Renal cortical epithelial cell (primary cell): ENCODE measurements around the gene AKT3. TPM values are rescaled to one million over a fixed set of nuclear protein-coding genes. Genes with fewer than 3 reads are reported as not detected.
A peak's percentile ranks its signal among the peaks of the same experiment; 100 is the strongest.

ENCODE experiments used
- DNase-seq: peaks from one replicate; pipeline ENCODE4 v3.0.0-alpha.2; 2011; ENCODE audit warnings: low read depth
- total RNA-seq: library from RNA; depleted of rRNA; stranded (reverse); fragments of >200 nt; gene quantifications from 2 replicates; pipeline ENCODE4 v1.2.3, GENCODE V29; 2014

The AKT3 gene
- total RNA-seq, 1 donor from 2014 or later, result 53.2 TPM

DNA sequence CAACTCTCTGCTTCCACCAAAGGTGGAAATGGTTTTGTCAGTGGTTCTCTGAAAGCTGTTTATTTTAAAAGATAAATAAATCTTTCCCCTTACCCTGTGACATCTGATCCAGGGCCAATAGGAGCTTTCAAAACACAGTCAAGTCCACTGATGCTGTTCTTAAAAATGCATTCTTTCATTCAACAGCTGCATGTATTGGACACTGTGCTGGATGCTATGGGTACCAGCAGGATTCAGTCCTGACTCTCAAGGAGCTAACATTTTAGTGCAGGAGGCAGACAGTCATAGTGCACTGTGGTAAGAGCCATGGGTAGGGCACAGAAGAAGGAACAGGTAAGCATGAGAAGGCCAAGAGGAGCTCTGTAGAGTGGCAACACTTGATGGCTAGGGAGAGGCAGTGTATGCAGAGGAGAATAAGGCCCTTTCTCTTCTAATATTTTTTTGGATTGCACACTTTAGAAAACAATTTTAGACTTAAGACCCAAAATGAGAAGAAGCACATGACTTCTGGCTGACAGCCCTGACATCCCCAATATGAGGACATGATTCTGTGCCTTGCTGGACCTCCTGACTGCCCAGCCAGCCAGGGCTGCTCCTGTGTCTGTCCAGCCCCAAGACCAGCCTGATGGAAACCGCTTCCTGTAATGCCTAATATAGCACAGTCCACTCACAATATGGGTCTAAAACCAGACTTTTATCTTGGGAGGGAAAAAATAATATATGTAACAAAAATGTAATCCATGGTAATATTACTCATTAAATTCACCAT, 386.9 kb downstream of the AKT3 start:
- no peak for DNase-seq

DNA sequence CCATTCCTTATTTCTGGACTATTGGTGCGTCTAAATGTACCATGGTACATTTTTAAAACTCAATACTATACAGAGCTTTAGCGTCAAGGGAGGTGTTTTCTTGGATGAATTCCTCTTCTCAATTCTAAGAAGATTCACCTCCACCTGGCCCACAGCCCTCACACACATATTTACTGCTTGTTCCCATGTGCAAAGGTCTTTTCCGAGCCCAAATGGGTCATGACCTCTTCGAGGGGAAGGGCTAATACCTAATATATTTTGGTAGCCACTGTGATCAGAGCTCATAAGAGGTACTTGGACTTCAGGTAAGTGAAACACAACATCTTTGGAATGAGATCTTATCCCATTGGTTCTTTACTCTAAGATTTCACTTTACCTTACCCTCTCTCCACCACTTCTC, 388.3 kb downstream of the AKT3 start:
- DNase-seq, result no peak

DNA sequence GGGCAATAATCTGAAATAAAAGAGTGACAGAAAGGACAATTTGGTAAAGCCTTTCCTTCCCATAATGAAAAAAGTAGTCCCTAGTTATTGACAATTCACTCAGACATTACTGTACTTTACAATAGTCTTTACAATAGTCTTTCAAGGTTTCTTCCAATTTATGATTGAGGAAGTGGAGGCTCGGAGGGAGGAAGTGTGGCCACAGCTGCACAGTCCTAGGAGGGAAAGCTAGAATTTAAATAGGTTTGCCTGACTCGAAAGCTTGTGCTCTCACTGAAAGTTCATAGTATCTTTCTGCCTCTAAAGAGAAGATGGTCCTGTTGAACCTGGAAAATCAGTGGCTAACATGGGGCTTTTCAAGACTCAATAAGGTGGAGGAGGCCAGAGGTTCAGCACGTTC, 391.0 kb downstream of the AKT3 start:
- DNase-seq, result no peak

DNA sequence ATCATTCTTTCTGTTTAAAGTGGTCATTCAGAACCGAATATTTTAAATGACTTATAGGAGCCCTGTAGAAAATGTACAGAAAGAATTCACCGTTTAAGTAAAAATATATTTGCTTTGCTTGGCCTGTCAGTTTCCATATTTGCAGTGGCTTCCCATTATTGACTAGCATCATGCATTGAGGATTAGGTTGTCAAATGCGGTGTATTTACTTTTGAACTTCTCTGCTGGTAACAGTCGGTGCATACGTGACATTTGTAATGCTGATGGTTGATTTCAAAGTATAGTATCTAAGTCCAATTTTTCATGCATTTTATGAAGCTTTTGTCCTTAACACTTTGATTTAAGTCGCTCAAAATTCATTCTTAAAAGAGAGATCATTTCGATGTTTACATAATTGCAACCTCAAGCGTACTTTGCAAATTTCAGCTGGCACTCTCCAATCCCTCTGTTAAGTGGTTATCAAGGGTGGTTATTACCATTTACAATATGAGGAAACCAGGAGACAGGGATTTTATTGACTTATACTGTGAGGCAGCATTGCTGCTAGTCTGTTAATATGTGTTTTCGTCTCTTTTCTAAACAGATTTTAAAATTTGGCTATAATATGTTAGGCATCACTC, 392.6 kb downstream of the AKT3 start:
- no peak for DNase-seq

DNA sequence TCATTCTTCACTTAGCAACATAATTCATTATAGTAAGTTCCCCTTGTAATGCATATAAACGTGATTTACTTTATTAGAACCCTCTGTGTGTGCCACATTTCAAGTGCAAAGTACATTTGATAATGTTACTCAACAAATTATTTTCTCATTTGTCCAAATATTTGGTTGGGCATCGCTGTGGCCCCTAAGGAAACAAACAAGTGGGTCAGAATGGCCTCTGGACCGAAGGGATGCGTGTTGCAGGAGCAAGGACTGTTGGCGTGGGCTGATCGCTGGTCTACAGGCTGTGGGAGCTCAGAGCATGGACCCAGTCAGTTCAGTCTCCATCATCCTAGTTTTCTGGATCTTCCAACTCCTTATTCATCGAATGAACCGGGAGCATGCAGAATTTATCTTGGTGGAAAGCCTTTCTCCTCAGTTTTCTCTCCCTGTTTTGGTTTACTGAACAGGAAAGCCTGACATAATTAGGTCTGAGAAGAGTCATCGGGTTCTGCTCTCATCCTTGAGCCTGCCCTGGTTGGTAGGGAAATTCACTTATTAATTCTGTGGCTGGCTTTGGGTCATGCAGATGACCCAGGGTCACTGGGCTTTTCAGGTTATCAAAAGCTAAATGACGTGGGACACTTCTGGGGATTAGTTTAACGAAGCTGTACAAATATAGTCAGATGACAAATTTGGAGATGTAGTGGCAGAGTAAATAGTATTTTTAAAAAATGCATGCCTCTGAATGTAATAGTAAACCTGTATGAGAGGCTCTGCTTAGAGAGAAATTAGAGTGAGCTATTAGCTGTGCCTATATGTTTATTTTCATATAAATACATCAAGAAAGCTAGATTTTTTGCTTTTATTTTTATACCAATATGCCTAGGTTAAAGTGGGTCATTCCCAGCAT, 394.0 kb downstream of the AKT3 start:
- no peak for DNase-seq

DNA sequence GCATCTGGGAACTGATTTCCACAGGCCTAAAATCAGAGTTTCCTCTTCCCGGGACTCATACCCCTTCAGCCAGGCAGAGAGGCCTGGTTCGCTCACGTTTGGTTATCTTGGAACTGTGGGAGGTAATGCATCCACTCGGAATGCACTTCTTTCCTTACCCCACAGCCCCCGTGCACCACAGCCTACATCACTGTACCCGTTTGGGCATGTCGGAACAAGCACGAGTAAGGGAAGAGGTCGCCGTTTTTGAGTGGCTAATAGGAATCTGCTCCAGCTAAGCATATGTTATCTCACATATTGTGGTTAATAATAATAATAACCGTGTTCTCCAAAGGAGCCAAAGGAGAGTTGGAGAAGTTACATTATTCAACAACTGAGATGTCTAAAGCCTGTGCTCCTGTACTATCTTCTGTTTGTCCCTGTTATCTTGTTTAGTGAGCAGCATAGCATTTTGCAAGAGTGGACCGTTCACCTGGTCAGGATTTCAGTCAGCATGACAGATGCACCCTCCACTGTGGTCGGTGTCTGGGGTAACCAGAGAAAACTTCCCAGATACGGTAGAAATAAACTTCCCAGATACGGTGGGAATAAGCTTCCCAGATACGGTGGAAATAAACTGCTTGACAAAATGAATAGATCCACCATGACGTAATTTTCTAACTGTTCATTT, 395.6 kb downstream of the AKT3 start:
- no peak for DNase-seq

DNA sequence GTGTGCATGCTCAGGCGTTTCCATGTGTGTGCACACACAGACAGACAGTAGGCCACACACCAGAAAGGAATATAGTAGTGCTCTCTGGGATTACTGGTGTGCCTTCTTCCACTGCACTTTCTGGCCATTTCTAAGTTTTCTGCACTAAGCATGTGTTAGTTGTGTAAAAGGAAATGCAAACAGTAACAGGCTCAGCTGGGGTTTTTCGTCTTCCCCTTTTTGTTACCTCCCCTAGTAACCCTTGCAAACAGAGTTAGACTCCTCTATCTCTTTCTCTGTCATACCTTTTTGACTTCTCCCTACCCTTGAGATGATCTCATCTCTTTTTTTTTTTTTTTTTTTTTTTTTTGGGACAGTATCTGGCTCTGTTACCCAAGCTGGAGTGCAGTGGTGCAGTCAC, 398.0 kb downstream of the AKT3 start:
- DNase-seq, result no peak

DNA sequence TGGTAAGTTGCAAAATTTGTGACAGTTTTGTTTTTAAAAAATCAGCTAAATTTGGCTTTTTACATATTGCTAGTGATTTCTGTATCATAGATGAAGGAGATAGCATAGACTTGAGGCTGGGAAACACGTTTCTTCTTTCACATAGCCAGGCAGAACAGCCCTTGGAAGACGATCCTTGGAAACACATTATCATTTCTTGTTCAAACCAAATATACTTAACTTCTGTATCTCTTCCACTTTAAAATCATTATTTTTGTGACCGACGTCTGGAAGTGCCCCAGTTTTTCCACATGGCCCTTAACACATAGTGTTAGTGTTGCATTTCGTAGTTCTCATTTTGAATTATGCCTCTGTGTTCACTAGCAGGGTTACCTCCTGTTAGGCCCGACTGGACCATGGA, 400.7 kb downstream of the AKT3 start:
- no peak for DNase-seq

DNA sequence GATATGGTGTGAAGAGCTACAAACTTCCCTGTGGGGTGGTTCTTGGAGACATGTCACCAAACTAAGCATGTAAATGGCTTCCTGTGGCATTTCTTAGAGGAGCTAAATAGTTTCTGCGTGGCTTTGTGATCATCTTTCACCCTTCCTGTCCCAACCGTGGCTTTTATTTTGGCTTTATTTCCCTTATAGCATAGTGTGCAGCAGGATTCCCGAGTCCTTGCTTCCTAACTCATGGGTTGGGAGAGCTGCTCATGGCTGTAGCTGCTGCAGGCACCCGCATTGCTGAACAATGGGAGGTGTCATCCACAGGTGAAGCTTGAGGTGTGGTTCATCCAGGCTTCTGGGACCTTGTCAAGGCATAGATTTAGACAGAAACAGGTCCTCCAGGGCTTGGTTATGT, 402.2 kb downstream of the AKT3 start:
- no peak for DNase-seq

DNA sequence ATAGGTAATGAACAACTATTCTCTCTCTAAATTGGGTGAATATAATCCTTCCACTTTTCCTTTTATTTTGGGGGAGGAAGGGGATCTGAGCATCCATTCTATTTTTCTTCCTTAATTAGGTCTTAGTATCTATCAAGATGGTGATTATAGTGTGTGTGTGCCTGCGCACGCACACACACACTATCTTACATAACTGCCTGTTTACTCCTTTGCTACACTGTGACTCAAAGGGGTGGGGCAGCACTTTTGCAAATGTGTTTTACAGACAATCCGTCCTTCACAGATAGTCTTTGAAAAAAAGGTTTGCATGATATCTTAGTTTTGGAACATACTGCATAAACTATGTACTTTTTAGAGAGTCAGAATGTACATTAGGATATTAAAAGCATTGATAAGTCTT, 402.7 kb downstream of the AKT3 start:
- peak; percentile 21 for DNase-seq

DNA sequence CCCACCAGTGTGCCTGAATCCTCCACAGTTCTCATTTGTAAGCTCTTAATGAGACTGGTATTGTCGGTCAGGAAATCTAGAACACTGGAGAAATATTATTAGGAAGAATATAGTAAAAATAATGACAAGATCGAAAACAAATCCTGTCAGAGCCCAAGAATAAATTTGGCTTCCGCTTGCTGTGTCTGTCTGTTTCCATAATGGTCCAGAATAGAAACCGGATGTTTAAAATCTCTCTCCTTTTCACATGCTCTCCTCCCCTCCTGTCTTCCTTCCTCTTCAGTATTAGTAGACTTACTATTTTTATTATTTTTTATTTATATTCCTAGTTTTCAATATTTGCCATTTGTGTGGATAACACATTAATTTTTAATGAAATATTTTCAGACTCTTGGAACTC, 406.5 kb downstream of the AKT3 start:
- no peak for DNase-seq

DNA sequence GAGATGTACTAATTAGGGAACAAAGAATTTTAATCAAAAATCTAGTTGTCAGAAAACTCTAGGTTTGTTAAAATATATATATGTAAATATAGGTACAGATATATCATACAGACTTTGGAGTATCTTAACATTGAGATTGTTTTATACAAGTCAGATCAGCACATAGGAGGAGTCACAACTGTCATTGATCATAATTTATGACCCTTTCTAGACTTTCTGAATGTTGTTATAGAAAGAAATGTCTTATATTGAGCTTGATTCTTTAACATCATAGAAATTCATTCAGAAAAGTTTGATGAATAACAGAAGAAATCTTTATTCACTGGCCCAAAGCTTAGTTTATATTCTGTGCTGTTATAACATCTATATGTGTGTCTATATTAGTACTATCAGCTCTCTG, 408.4 kb downstream of the AKT3 start:
- DNase-seq, result no peak

DNA sequence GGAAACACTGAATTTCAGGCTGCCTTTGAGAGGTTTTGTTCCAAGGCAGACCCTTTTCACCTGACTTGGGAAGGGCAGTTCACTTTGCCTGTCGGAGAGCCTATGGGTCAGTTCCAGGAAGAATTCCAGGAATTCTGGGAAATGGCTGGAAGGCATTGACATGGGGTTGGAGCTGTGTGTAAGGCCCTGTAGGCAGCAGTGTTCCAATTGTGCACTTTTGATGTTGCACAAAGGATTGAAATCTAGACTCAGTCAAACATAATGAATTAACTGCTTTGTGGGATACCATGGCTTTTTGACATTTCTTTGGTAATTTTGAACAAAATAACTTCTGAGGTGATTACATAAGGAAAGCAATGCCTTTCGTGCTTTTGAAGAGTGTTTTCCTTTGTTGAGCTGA, 409.6 kb downstream of the AKT3 start:
- no peak for DNase-seq

DNA sequence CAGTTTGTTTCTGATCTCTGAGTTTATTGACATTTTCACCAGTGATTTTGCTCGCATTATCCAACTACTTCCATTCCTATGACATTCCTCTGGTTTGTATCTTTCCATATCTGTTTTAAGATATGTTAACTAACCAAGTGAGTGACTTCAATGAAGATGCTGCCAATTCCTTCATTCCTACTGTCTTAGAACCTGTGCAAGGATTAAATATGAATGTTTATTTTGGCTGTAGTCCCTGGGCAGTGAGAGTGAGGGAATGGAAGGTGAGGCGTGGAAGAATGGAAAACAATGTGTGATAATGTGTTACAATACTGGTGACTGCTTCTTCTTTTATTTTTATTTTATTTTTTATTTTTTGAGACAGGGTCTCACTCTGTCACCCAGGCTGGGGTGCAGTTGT, 411.2 kb downstream of the AKT3 start:
- DNase-seq, result peak; percentile 12

Other genes with a start within 250 kb of the AKT3 start
- gene ZBTB18, start 201.0 kb upstream of the AKT3 start, total RNA-seq, result 10.8 and 16.3 TPM in 2 replicates